Psoas muscle (tissue), 8 donors: ENCODE data around the gene SH2D4B. TPM values are rescaled to one million over a fixed set of nuclear protein-coding genes. Genes with fewer than 3 reads are reported as not detected.

Experiments used
- ATAC-seq, 4 donors: fragments of 200-7000 bp; cut with Tn5 transposase; one replicate each; pipeline ENCODE4 v1.9.1; 2020; ENCODE audit warnings: moderate library complexity in 3 of 4, mild to moderate bottlenecking in 2 of 4
- DNase-seq, 2 donors: peaks; one replicate each; pipeline ENCODE4 v3.0.0-alpha.2; 2020
- H3K27ac ChIP-seq: fragments of 200-600 bp; one replicate; pipeline ENCODE4 v1.8.0; 2022
- H3K27me3 ChIP-seq, 3 donors: fragments of 200-600 bp in 1 of 3; one replicate each; pipeline versions ENCODE4 v1.6.1 to v1.8.0; 2013 to 2022; ENCODE audit warnings: low read length in 2 of 3, mild to moderate bottlenecking in 2 of 3, moderate library complexity in 1 of 3; ENCODE audit not compliant: insufficient read depth in 3 of 3
- H3K36me3 ChIP-seq, 2 donors: fragments of 200-600 bp in 1 of 2; one replicate each; pipeline versions ENCODE4 v1.6.1 to v1.8.0; 2013 to 2022; ENCODE audit warnings: low read depth in 1 of 2, mild to moderate bottlenecking in 1 of 2, moderate library complexity in 1 of 2; ENCODE audit not compliant: insufficient read depth in 1 of 2
- H3K4me1 ChIP-seq: fragments of 200-600 bp; one replicate; pipeline ENCODE4 v1.8.0; 2022
- H3K4me3 ChIP-seq: fragments of 200-600 bp; one replicate; pipeline ENCODE4 v1.8.0; 2022; ENCODE audit warnings: mild to moderate bottlenecking
- H3K9me3 ChIP-seq: fragments of 200-600 bp; one replicate; pipeline ENCODE4 v1.8.0; 2022
- WGBS, 3 donors: extraction: QIAGEN DNeasy Blood & Tissue Kit; methylation state at CpG; one replicate each; pipeline versions ENCODE4 v1.1.6 to v1.1.7; 2013; 5-methylcytosine and 5-hydroxymethylcytosine counted together
- intact Hi-C, 2 donors: fragments of 100-400 bp; cut with DNase I; formaldehyde crosslinking; loops; one replicate each; pipeline versions ENCODE4 v1.11.0 to v1.14.2; 2022
- polyA plus RNA-seq, 3 donors: library from polyadenylated mRNA; stranded (reverse); fragments of 200-250 nt; gene quantifications; one replicate each; pipeline ENCODE4 v1.2.3, GENCODE V29; 2013
- total RNA-seq, 4 donors: library from RNA; stranded (reverse); fragmentation: NEBNext Ultra II Directional in 2 of 4; extraction: Animal tissue kit (Norgen Biotek cat#: 25700) in 2 of 4; gene quantifications; one replicate each; pipeline versions ENCODE4 v1.2.1 to v1.2.4, GENCODE V29; 2021 to 2023
- TF ChIP-seq, protein P1 (sequence below): fragments of 200-600 bp; IDR thresholded peaks from one replicate; pipeline ENCODE4 v1.8.0; 2022; ENCODE audit warnings: antibody characterized with exemption
- donor health status: healthy with polysubstance abuse.
- donor health status: DM: no; HTN: no; CAD: no; lungs with moderate emphysema.
- donor health status: Bipolar disorder and iron deficiency.
- donor health status: healthy.
- donor health status: DM: yes; HTN: yes; CAD: no.
- donor health status: DM: no; HTN: no; CAD: no.
- donor health status: DM: no; HTN: no; CAD: no.
- donor health status: DM: yes; HTN: yes; CAD: no.

Gene SH2D4B
- total and polyA plus RNA-seq, 7 donors: 0.01 TPM; not detected in 6

GRCh38 chr10:80492848-80493521 is 44.7 kb upstream of the SH2D4B start:
- WGBS, 3 donors: 81 to 89% (median 87%) methylated on average over 6 of the region's 6 CpGs
- TF ChIP-seq, protein P1, sequence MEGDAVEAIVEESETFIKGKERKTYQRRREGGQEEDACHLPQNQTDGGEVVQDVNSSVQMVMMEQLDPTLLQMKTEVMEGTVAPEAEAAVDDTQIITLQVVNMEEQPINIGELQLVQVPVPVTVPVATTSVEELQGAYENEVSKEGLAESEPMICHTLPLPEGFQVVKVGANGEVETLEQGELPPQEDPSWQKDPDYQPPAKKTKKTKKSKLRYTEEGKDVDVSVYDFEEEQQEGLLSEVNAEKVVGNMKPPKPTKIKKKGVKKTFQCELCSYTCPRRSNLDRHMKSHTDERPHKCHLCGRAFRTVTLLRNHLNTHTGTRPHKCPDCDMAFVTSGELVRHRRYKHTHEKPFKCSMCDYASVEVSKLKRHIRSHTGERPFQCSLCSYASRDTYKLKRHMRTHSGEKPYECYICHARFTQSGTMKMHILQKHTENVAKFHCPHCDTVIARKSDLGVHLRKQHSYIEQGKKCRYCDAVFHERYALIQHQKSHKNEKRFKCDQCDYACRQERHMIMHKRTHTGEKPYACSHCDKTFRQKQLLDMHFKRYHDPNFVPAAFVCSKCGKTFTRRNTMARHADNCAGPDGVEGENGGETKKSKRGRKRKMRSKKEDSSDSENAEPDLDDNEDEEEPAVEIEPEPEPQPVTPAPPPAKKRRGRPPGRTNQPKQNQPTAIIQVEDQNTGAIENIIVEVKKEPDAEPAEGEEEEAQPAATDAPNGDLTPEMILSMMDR: no peak

DNA sequence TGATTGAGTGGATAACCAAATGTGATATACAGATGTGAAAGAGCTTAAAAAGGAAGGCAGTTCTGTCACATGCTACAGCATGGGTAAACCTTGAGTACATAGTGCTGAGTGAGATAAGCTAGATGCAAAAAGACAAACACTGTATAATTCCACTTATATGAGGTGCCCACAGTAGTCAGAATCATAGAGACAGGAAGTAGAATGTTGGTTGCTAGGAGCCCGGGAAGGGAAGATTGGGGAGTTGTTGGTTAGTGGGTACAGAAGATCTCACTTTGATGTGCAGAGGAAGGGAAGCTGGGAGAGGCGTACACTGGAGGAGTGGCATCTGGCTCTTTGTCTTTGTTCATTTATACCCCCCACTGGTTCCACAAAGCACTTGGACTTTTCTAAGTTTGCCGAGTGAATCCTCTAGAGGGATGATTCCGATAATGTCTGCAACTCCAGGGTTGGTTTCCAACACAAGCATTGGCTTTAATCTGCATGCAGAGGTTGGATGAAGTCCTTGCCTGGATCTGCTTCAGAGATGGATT is 44.1 kb upstream of the SH2D4B start:
- H3K9me3 ChIP-seq: no peaks in the 10 kb centered on the region
- TF ChIP-seq, protein P1: no peak
- H3K4me3 ChIP-seq: no peak overlapping the region
- H3K4me1 ChIP-seq: peaks cover 27% of the 10 kb centered on the region
- H3K36me3 ChIP-seq: peaks cover 0 to 33% of the 10 kb centered on the region in 2 donors
- H3K27me3 ChIP-seq: no peaks in the 10 kb centered on the region
- intact Hi-C loops: no loop called here
- ATAC-seq: peak in 1 of 4 donors; percentile 25
- WGBS, 3 donors: 24 to 47% (median 33%) methylated on average over 4 of the region's 4 CpGs
- no peak for DNase-seq
- H3K27ac ChIP-seq: peak overlapping the region; percentile 4

More at GRCh38 chr10:80492848-80493521, 44.7 kb upstream of the SH2D4B start:
- intact Hi-C loops: no loop called here
- DNase-seq (no peak), ATAC-seq (no peak)
- Histone ChIP-seq H3K4me3 (no peak overlapping the region), H3K27ac (no peak overlapping the region), H3K9me3 (no peaks in the 10 kb centered on the region), H3K4me1 (peaks cover 21% of the 10 kb centered on the region), H3K36me3 (peaks cover 0 to 33% of the 10 kb centered on the region in 2 donors), H3K27me3 (no peaks in the 10 kb centered on the region)

DNA sequence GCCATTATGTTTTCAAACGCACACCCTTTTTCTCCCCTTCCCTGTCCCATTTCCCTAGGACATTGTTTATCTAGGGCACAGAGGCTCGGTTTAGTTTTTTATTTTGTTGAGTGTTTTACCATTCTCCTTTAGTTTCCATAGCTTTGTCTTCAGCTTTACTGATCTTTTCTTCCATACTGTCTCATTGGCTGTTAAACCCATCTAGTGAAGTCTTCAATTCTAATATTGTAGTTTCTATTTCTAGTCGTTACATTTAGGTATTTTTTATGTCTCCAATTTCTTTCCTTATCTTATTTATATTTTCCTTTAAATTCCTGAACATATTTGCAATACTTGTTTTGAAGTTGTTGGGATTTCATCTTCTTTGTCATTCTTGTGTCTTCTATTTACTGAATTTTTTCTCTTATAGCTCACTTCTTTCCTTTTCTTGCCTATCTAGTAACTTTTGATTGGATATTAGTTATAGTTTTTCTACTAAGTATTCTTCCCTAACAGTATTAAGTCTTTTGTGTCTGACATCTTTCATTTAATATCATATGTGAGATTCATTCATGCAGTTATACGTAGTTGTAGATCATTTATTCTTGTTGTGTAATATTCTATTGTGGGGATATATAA is 41.0 kb upstream of the SH2D4B start:
- intact Hi-C loops: no loop called here
- peaks cover 0 to 6% of the 10 kb centered on the region in 2 donors for H3K36me3 ChIP-seq
- no peak for DNase-seq
- H3K4me1 ChIP-seq: peaks cover 50% of the 10 kb centered on the region
- no peaks in the 10 kb centered on the region for H3K9me3 ChIP-seq
- H3K27ac ChIP-seq: no peak overlapping the region
- no peak for ATAC-seq
- H3K4me3 ChIP-seq: no peak overlapping the region
- 94 to 96% (median 94%) methylated on average over 4 of the region's 4 CpGs for WGBS, 3 donors
- TF ChIP-seq, protein P1: no peak
- H3K27me3 ChIP-seq: no peaks in the 10 kb centered on the region

- no peaks in the 10 kb centered on the region for H3K36me3 ChIP-seq
- DNase-seq (peak; percentile 39 to 72), ATAC-seq (no peak)
- H3K4me1 ChIP-seq: peaks cover 50% of the 10 kb centered on the region
- H3K9me3 ChIP-seq: no peaks in the 10 kb centered on the region
- TF ChIP-seq, protein P1: no peak
- H3K27ac ChIP-seq: peak overlapping the region; percentile 77
- WGBS, 3 donors: 67 to 70% (median 69%) methylated on average over 7 of the region's 7 CpGs
- no peak overlapping the region for H3K4me3 ChIP-seq
- H3K27me3 ChIP-seq: no peaks in the 10 kb centered on the region
- intact Hi-C loops: loop anchor here (2.0 kb wide), 2 partner anchors 43 to 49 kb away; partner anchors contain the start of gene TSPAN14 (in 1 of the 2)
These were observed 40.3 kb upstream of the SH2D4B start for GRCh38 chr10:80497187-80498077.
